GM12878 (cell line): ENCODE results near the gene INTS2. TPM values are rescaled to one million over a fixed set of nuclear protein-coding genes. Genes with fewer than 3 reads are reported as not detected.
A peak's percentile ranks its signal among the peaks of the same experiment; 100 is the strongest.

ENCODE experiments used
- ATAC-seq: fragments of 200-7000 bp; cut with Tn5 transposase; 3 replicates; pipeline ENCODE4 v1.9.1; 2020; ENCODE audit warnings: mild to moderate bottlenecking, moderate library complexity
- BruUV-seq: library from RNA; stranded (reverse); fragments of 400-500 nt; replicated peaks from 2 replicates; lab custom pipeline; 2021; lab: Mats Ljungman, UMichigan
- CTCF ChIA-PET: fragments of 300-600 bp; sonication (Branson Sonifier 250); formaldehyde crosslinking; extraction: SDS; loops from one replicate; lab custom pipeline; 2021; ENCODE audit warnings: inconsistent platforms; lab: Yijun Ruan, JAX
- POLR2A ChIA-PET: fragments of 350-600 bp; formaldehyde crosslinking; extraction: SDS; loops from one replicate; lab custom pipeline; 2021; ENCODE audit warnings: inconsistent platforms; lab: Charles Lee
- RAD21 ChIA-PET: fragments of 300-600 bp; sonication (Branson Sonifier 250); formaldehyde crosslinking; loops from one replicate; lab custom pipeline; 2023; ENCODE audit warnings: antibody characterized with exemption; ENCODE audit not compliant: unreplicated experiment; lab: Charles Lee
- SMC1A ChIA-PET: fragments of 300-600 bp; sonication (Branson Sonifier 250); formaldehyde crosslinking; loops from one replicate; lab custom pipeline; 2023; ENCODE audit not compliant: unreplicated experiment, uncharacterized antibody; lab: Charles Lee
- DNase-seq: peaks from one replicate; pipeline ENCODE4 v3.0.0-alpha.2; 2011; ENCODE audit warnings: low read depth, low spot score
- FAIRE-seq: peaks from 3 replicates; lab custom pipeline; 2011; peaks lifted over from hg19 to GRCh38; lab: Jason Lieb, UNC
- H2AFZ ChIP-seq: 2 replicates; pipeline ENCODE4 v1.6.0; 2011; ENCODE audit warnings: low read depth, low read length, control low read depth; ENCODE audit not compliant: control insufficient read depth
- H3K27ac ChIP-seq: 2 replicates; pipeline ENCODE4 v1.5.1; 2011; ENCODE audit warnings: control low read depth; ENCODE audit not compliant: control insufficient read depth, insufficient read depth
- H3K27me3 ChIP-seq, 2 experiments: replicated peaks in 1 of 2; 2 replicates each; pipeline versions ENCODE4 v1.6.0 to v1.6.1; 2011; ENCODE audit warnings: low read length in 1 of 2; ENCODE audit not compliant: control insufficient read depth in 2 of 2, insufficient read depth in 2 of 2
- H3K36me3 ChIP-seq, 2 experiments: 2 replicates each; pipeline ENCODE4 v1.5.1; 2011; ENCODE audit warnings: low read length in 1 of 2; ENCODE audit not compliant: control insufficient read depth in 2 of 2, insufficient read depth in 2 of 2
- H3K4me1 ChIP-seq: 2 replicates; pipeline ENCODE4 v1.6.1; 2011; ENCODE audit warnings: mild to moderate bottlenecking, low read length, moderate library complexity, mixed read lengths; ENCODE audit not compliant: control insufficient read depth, insufficient read depth
- H3K4me2 ChIP-seq: 2 replicates; pipeline ENCODE4 v1.6.0; 2011; ENCODE audit warnings: control low read depth; ENCODE audit not compliant: control insufficient read depth, insufficient read depth
- H3K4me3 ChIP-seq: fragments of 200-600 bp; sonication (generic); 2 replicates; pipeline ENCODE4 v1.5.1; 2016
- H3K79me2 ChIP-seq: 2 replicates; pipeline ENCODE4 v1.6.0; 2011; ENCODE audit warnings: low read length; ENCODE audit not compliant: control insufficient read depth, insufficient read depth
- H3K9ac ChIP-seq: 2 replicates; pipeline ENCODE4 v1.8.0; 2011; ENCODE audit warnings: low read length, control low read depth, mixed read lengths; ENCODE audit not compliant: control insufficient read depth, insufficient read depth
- H3K9me3 ChIP-seq: replicated peaks from 3 replicates; pipeline ENCODE4 v1.5.1; 2011; ENCODE audit warnings: mild to moderate bottlenecking, low read length; ENCODE audit not compliant: control insufficient read depth, insufficient read depth
- H4K20me1 ChIP-seq: 2 replicates; pipeline ENCODE4 v1.6.0; 2011; ENCODE audit not compliant: control insufficient read depth, insufficient read depth
- CBX3 ChIP-seq: fragments of 200-600 bp; sonication (generic); IDR thresholded peaks from 2 replicates; pipeline ENCODE4 v1.6.1; 2016; ENCODE audit warnings: low read depth, borderline replicate concordance
- EED ChIP-seq: sonication (generic); IDR thresholded peaks from 2 replicates; pipeline ENCODE4 v1.6.1; 2016; ENCODE audit warnings: antibody characterized with exemption, low read depth
- ETV6 ChIP-seq, 2 experiments: fragments of 450-650 bp in 1 of 2; IDR thresholded peaks in 1 of 2; conservative IDR thresholded peaks in 1 of 2; 2 replicates each; pipeline ENCODE4 v1.6.1; 2014; ENCODE audit warnings: antibody characterized with exemption in 1 of 2, borderline replicate concordance in 1 of 2, low read depth in 1 of 2, mild to moderate bottlenecking in 1 of 2, moderate library complexity in 1 of 2
- NFXL1 ChIP-seq: fragments of 450-650 bp; IDR thresholded peaks from 2 replicates; pipeline ENCODE4 v1.6.1; 2017; ENCODE audit warnings: antibody characterized with exemption, mild to moderate bottlenecking, borderline replicate concordance
- WGBS: methylation state at CpG from one replicate; pipeline ENCODE4 v1.1.6; 2016; ENCODE audit warnings: low lambda C conversion rate; ENCODE audit not compliant: insufficient replicate concordance, insufficient coverage; ENCODE audit errors: missing lambda C conversion rate; 5-methylcytosine and 5-hydroxymethylcytosine counted together
- in situ Hi-C: fragments of 300-500 bp; cut with MboI; formaldehyde crosslinking; loops from 9 replicates; pipeline ENCODE4 v1.14.3; 2018; ENCODE audit warnings: mixed read lengths
- intact Hi-C: fragments of 100-400 bp; cut with micrococcal nuclease; formaldehyde crosslinking; loops from one replicate; pipeline ENCODE4 v1.14.2; 2022; ENCODE audit not compliant: unreplicated experiment
- polyA plus RNA-seq, 11 experiments: library from polyadenylated mRNA; depleted of rRNA in 4 of 11; unstranded in 6 of 11; stranded (reverse) in 5 of 11; fragments of >200 nt; fragmentation: Nextera tagmentation in 4 of 11; fragmentation: Illumina TruSeq in 1 of 11; extraction: Ambion mirVana in 4 of 11; extraction: Trizol in 1 of 11; gene quantifications; 1 replicate in 1 of 11; 2 replicates in 10 of 11; pipeline versions ENCODE4 v1.2.1 to v1.2.3, GENCODE V29; 2011 to 2016; ENCODE audit warnings: inconsistent platforms in 2 of 11, missing spikeins in 2 of 11, low read depth in 1 of 11
- total RNA-seq, 4 experiments: library from RNA; depleted of rRNA in 3 of 4; stranded (reverse); fragments of >200 nt in 3 of 4; fragmentation: Illumina TruSeq in 1 of 4; extraction: Trizol in 1 of 4; gene quantifications; 2 replicates each; pipeline versions ENCODE4 v1.2.1 to v1.2.3, GENCODE V29; 2013 to 2021
- TF ChIP-seq, protein P1 (sequence below): fragments of 450-650 bp; formaldehyde crosslinking; IDR thresholded peaks from 2 replicates; pipeline ENCODE4 v1.5.0; 2022; ENCODE audit warnings: mild to moderate bottlenecking, missing genetic modification characterization
- TF ChIP-seq, protein P2 (sequence below): fragments of 450-650 bp; IDR thresholded peaks from 2 replicates; pipeline ENCODE4 v1.6.1; 2017; ENCODE audit warnings: mild to moderate bottlenecking

INTS2 gene
- total and polyA plus RNA-seq, 10 of the 15 experiments (the other 5 are each of a cell fraction or from before 2014, with no cell fraction given): 2.8 to 22.2 (median 11.6) TPM

DNA sequence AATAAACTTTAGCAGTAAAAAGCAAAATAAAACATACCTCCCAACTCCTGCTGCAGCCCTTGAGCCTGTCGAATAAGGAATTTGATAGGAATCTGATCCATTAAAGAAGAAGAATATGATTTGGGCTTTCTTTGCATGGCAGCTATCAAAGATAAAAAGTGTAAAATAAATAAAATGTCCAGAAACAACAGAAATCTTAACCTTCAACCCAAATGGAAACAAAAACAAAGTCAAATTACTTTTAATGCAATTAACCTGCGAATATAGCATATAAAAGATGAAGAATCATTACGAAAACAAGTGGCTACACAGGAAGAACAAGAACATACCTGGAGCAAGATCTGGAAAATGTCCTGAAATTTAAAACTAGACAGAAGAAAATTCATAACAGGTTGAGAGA, 42.9 kb downstream of the INTS2 start:
- Histone ChIP-seq H3K9ac (no peak overlapping the region), H3K9me3 (no peaks in the 10 kb centered on the region), H4K20me1 (no peaks in the 10 kb centered on the region), H3K4me2 (no peak overlapping the region), H3K4me3 (no peak overlapping the region), H3K27ac (no peak overlapping the region), H3K27me3 (no peaks in the 10 kb centered on the region), H2AFZ (no peak overlapping the region), H3K36me3 (peaks cover 0 to 3% of the 10 kb centered on the region in 2 experiments), H3K79me2 (no peaks in the 10 kb centered on the region), H3K4me1 (no peaks in the 10 kb centered on the region)
- ATAC-seq (no peak), FAIRE-seq (no peak), DNase-seq (no peak)
- ChIA-PET POLR2A (interaction anchor here (0.6 kb wide), 1 partner anchor 1545 kb away, joined by 6 read pairs; no protein-coding TSS in a partner anchor), SMC1A (interaction anchor here (0.7 kb wide), 1 partner anchor 185 kb away, joined by 3 read pairs; no protein-coding TSS in a partner anchor), CTCF (interaction anchor here (1.7 kb wide), 1 partner anchor 225 kb away, joined by 6 read pairs; no protein-coding TSS in a partner anchor), RAD21 (interaction anchor here (0.7 kb wide), 1 partner anchor 201 kb away, joined by 3 read pairs; no protein-coding TSS in a partner anchor)
- peak in 1 of 2 experiments; percentile 94; a peak in 2 of 4 replicates for TF ChIP-seq ETV6 (conservative IDR thresholded peaks at IDR 0.05 in 1 of 2, IDR thresholded peaks at IDR 0.05 in 1 of 2; ENCODE audit: borderline replicate concordance in 1 of 2, low read depth in 1 of 2)
- no peak for TF ChIP-seq EED
- TF ChIP-seq, protein P1, sequence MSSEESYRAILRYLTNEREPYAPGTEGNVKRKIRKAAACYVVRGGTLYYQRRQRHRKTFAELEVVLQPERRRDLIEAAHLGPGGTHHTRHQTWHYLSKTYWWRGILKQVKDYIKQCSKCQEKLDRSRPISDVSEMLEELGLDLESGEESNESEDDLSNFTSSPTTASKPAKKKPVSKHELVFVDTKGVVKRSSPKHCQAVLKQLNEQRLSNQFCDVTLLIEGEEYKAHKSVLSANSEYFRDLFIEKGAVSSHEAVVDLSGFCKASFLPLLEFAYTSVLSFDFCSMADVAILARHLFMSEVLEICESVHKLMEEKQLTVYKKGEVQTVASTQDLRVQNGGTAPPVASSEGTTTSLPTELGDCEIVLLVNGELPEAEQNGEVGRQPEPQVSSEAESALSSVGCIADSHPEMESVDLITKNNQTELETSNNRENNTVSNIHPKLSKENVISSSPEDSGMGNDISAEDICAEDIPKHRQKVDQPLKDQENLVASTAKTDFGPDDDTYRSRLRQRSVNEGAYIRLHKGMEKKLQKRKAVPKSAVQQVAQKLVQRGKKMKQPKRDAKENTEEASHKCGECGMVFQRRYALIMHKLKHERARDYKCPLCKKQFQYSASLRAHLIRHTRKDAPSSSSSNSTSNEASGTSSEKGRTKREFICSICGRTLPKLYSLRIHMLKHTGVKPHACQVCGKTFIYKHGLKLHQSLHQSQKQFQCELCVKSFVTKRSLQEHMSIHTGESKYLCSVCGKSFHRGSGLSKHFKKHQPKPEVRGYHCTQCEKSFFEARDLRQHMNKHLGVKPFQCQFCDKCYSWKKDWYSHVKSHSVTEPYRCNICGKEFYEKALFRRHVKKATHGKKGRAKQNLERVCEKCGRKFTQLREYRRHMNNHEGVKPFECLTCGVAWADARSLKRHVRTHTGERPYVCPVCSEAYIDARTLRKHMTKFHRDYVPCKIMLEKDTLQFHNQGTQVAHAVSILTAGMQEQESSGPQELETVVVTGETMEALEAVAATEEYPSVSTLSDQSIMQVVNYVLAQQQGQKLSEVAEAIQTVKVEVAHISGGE (CRISPR knock-in tag): no peak
- 0 out of 2 replicates have a peak, but pooled peaks have one; percentile 15 for TF ChIP-seq NFXL1
- TF ChIP-seq, protein P2, sequence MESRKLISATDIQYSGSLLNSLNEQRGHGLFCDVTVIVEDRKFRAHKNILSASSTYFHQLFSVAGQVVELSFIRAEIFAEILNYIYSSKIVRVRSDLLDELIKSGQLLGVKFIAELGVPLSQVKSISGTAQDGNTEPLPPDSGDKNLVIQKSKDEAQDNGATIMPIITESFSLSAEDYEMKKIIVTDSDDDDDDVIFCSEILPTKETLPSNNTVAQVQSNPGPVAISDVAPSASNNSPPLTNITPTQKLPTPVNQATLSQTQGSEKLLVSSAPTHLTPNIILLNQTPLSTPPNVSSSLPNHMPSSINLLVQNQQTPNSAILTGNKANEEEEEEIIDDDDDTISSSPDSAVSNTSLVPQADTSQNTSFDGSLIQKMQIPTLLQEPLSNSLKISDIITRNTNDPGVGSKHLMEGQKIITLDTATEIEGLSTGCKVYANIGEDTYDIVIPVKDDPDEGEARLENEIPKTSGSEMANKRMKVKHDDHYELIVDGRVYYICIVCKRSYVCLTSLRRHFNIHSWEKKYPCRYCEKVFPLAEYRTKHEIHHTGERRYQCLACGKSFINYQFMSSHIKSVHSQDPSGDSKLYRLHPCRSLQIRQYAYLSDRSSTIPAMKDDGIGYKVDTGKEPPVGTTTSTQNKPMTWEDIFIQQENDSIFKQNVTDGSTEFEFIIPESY: no peak
- TF ChIP-seq CBX3: no peak
- 93% methylated on average over 3 of the region's 3 CpGs for WGBS
- in situ Hi-C loops (no loop called here), intact Hi-C loops (no loop called here)
- BruUV-seq: no TSS peak
